Measurements from ENCODE around the gene CAPZB. TPM values are rescaled to one million over a fixed set of nuclear protein-coding genes. Genes with fewer than 3 reads are reported as not detected.
A peak's percentile ranks its signal among the peaks of the same experiment; 100 is the strongest.

Gene CAPZB
- total RNA-seq, 4 donors from 2014 or later = 107 to 210 (median 119) TPM

DNA sequence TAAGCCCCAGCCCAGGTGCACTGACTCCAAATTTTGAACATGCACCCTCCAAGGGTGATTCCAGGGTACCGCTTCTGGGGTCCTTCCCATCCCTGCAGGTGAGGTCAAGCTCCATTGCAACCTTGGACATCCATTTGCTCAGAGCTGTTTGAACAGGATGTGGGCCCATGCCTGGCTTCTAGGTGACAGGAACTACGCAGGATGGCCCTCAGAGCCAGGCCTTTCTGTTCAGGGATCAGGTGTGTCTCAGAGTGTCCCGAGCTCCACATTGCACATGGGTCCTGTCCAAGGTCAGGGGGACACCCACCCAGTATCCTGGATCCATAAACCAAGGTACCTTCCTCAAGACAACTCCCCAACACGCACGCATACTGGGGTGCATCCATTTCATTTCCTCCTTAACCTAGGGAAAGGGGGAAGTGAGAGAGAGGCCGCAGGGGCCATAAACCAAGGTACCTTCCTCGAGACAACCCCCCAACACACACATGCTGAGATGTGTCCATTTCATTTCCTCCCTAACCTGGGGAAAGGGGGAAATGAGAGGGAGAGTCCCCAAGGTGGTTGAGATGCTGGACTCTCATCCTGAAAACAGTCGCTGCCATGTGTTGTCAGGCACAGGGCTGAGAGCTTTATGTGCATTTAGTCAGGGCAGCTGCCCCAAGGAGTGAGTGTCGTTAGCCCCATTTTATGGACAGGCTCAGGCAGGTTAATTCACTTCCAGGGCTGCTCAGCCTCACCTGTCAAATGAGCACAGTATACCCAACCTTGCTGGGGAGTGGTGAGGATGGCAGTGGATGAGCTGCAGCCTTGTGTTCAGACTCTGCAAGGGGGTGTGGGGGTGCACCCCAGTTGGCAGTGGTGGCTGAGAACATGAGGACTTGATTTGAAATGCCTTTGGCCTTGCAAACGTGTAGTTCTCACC, 171.1 kb downstream of the CAPZB start:
- H3K4me3 ChIP-seq = no peak overlapping the region
- no peak for TF ChIP-seq POLR2A (IDR thresholded peaks at IDR 0.05)
- TF ChIP-seq, protein P1, sequence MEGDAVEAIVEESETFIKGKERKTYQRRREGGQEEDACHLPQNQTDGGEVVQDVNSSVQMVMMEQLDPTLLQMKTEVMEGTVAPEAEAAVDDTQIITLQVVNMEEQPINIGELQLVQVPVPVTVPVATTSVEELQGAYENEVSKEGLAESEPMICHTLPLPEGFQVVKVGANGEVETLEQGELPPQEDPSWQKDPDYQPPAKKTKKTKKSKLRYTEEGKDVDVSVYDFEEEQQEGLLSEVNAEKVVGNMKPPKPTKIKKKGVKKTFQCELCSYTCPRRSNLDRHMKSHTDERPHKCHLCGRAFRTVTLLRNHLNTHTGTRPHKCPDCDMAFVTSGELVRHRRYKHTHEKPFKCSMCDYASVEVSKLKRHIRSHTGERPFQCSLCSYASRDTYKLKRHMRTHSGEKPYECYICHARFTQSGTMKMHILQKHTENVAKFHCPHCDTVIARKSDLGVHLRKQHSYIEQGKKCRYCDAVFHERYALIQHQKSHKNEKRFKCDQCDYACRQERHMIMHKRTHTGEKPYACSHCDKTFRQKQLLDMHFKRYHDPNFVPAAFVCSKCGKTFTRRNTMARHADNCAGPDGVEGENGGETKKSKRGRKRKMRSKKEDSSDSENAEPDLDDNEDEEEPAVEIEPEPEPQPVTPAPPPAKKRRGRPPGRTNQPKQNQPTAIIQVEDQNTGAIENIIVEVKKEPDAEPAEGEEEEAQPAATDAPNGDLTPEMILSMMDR (IDR thresholded peaks at IDR 0.05) = no peak
- H3K36me3 ChIP-seq = peaks cover 0 to 12% (median 0%) of the 10 kb centered on the region in 3 donors
- H3K27ac ChIP-seq = peak overlapping the region in 1 of 4 donors; percentile 92
- DNase-seq = peak in 2 of 3 donors; percentile 51 to 55
- H3K4me1 ChIP-seq = peaks cover 0 to 38% (median 23%) of the 10 kb centered on the region in 4 donors
- H3K9me3 ChIP-seq = no peaks in the 10 kb centered on the region
- H3K27me3 ChIP-seq = no peaks in the 10 kb centered on the region

DNA sequence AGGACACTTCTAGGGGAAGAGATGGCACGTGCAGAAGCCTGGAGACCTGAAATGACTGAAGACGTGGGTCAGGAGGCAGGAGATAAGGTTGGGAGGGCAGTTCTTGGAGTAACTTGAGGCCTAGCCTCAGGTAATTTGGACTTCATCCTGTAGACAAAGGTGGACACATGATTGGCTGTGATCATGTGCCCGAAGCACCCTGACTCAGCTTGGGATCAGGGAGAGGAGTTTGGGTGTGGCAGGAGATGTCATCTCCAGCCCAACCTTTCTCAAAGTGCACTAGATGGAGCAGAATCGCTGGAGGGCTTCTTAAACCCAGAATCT, 171.7 kb downstream of the CAPZB start:
- peak overlapping the region in 2 of 4 donors; percentile 36 to 92 for H3K27ac ChIP-seq
- H3K4me3 ChIP-seq = no peak overlapping the region
- TF ChIP-seq POLR2A (IDR thresholded peaks at IDR 0.05) = peak in 1 of 2 donors; percentile 26
- TF ChIP-seq, protein P1 (IDR thresholded peaks at IDR 0.05) = no peak
- peak in 1 of 3 donors; percentile 65 for DNase-seq
- no peaks in the 10 kb centered on the region for H3K9me3 ChIP-seq
- H3K4me1 ChIP-seq = peaks cover 0 to 38% (median 23%) of the 10 kb centered on the region in 4 donors
- no peaks in the 10 kb centered on the region for H3K27me3 ChIP-seq
- peaks cover 0 to 6% (median 0%) of the 10 kb centered on the region in 3 donors for H3K36me3 ChIP-seq

- Histone ChIP-seq H3K36me3 (peaks cover 0 to 2% (median 0%) of the 10 kb centered on the region in 3 donors), H3K4me3 (peak overlapping the region; percentile 79 to 96 (median 88)), H3K27ac (peak overlapping the region; percentile 84 to 92 (median 88)), H3K9me3 (no peaks in the 10 kb centered on the region), H3K4me1 (peaks cover 0 to 43% (median 23%) of the 10 kb centered on the region in 4 donors), H3K27me3 (no peaks in the 10 kb centered on the region)
- TF ChIP-seq, protein P1 (IDR thresholded peaks at IDR 0.05) = no peak
- no peak for TF ChIP-seq POLR2A (IDR thresholded peaks at IDR 0.05)
- DNase-seq = peak in 1 of 3 donors; percentile 56
Measured at GRCh38 chr1:19312782-19313635, 172.3 kb downstream of the CAPZB start.

GRCh38 chr1:19311931-19312781, 173.2 kb downstream of the CAPZB start, which contains the start of the genes AKR7A2 and SLC66A1:
Gene AKR7A2, minus strand, starts transcription at chr1:19312144. Its CDS starts 20 bp downstream, at chr1:19312124.
Gene SLC66A1, plus strand, starts transcription at chr1:19312326. Its CDS starts 5,352 bp downstream, at chr1:19317678.
- H3K27me3 ChIP-seq = no peaks in the 10 kb centered on the region
- H3K36me3 ChIP-seq = peaks cover 0 to 11% (median 0%) of the 10 kb centered on the region in 3 donors
- peak within 1 kb of the TSS; percentile 84 to 92 (median 88) for H3K27ac ChIP-seq
- TF ChIP-seq, protein P1 (IDR thresholded peaks at IDR 0.05) = peak in 4 of 6 experiments; percentile 9 to 35 (median 24)
- TF ChIP-seq POLR2A (IDR thresholded peaks at IDR 0.05) = peak; percentile 75 to 95
- H3K9me3 ChIP-seq = no peaks in the 10 kb centered on the region
- H3K4me1 ChIP-seq = peaks cover 0 to 49% (median 21%) of the 10 kb centered on the region in 4 donors
- peak within 1 kb of the TSS; percentile 79 to 96 (median 88) for H3K4me3 ChIP-seq
- DNase-seq = peak; percentile 89 to 96 (median 96)
